Thyroid gland (tissue), 4 donors: Measurements from ENCODE around the gene SSTR5. TPM values are rescaled to one million over a fixed set of nuclear protein-coding genes. Genes with fewer than 3 reads are reported as not detected.

ENCODE experiments used
- DNase-seq, 2 donors: peaks; one replicate each; pipeline ENCODE4 v3.0.0-alpha.2; 2019
- H3K27ac ChIP-seq, 3 donors: fragments of 200-600 bp; sonication (generic); 1 replicate in 2 of 3; 2 replicates in 1 of 3; pipeline ENCODE4 v1.5.1; 2016 to 2019; ENCODE audit warnings: mild to moderate bottlenecking in 1 of 3, moderate library complexity in 1 of 3
- H3K27me3 ChIP-seq: fragments of 200-600 bp; sonication (generic); one replicate; pipeline ENCODE4 v1.5.1; 2019
- H3K36me3 ChIP-seq, 2 donors: fragments of 200-600 bp; sonication (generic); one replicate each; pipeline ENCODE4 v1.5.1; 2016 to 2019
- H3K4me1 ChIP-seq, 2 donors: fragments of 200-600 bp; sonication (generic); one replicate each; pipeline ENCODE4 v1.5.1; 2017 to 2019
- H3K4me3 ChIP-seq, 3 donors: fragments of 200-600 bp; sonication (generic); replicated peaks in 1 of 3; 1 replicate in 2 of 3; 2 replicates in 1 of 3; pipeline ENCODE4 v1.5.1; 2016; ENCODE audit warnings: mild to moderate bottlenecking in 1 of 3
- H3K9me3 ChIP-seq: fragments of 200-600 bp; sonication (generic); one replicate; pipeline ENCODE4 v1.5.1; 2017
- POLR2A ChIP-seq, 2 donors: fragments of 450-650 bp; IDR thresholded peaks; one replicate each; pipeline ENCODE4 v1.6.1; 2017; ENCODE audit warnings: antibody characterized with exemption in 2 of 2, mild to moderate bottlenecking in 2 of 2, moderate library complexity in 1 of 2
- WGBS, 2 donors: methylation state at CpG; one replicate each; pipeline ENCODE4 v1.1.5; 2017; 5-methylcytosine and 5-hydroxymethylcytosine counted together
- intact Hi-C: fragments of 100-400 bp; cut with DNase I; formaldehyde crosslinking; loops from one replicate; pipeline ENCODE4 v1.15.1; 2023
- total RNA-seq, 4 donors: library from RNA; depleted of rRNA; stranded (reverse); fragments of >200 nt; gene quantifications; one replicate each; pipeline ENCODE4 v1.2.3, GENCODE V29; 2016
- TF ChIP-seq, protein P1 (sequence below), 6 experiments: fragments of 200-600 bp in 3 of 6; fragments of 450-650 bp in 3 of 6; sonication (generic) in 3 of 6; IDR thresholded peaks; one replicate each; pipeline ENCODE4 v1.5.1; 2016 to 2019; ENCODE audit warnings: antibody characterized with exemption in 6 of 6, mild to moderate bottlenecking in 2 of 6, inconsistent platforms in 1 of 6, moderate library complexity in 1 of 6

Gene SSTR5
- total RNA-seq, 4 donors from 2014 or later: not detected

DNA sequence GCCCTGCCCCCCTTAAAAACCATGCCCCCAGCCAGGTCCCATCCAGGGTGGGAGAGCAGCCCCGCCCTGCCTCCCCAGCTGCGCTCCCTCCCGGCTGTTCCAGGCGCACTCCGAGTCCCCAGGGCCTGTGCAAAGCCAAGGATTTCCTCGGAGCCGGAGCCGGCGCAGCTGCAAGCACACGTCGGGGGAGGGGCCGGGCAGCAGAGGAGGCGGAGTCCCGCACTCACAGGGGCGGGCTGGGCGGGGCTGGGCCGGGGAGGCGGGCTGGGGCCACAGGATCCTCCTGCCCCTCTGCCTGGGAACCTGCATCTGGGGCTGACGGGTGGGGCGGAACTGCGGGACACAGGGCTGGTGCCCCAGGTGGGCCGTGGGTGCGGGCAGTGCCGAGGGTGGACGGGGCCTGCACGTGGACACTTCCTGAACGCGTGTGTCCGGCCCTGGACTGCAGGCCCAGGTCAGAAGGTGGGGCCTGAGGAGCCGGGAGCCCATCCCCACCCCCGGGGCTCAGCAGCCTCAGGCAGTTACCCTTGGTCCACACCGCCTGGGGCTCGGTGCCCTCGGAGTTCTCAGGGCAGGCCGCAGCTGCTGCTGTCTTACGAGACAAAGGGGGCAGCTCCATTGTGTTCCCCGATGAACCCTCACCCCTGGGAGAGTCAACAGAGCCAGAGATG, 24.0 kb upstream of the SSTR5 start:
- H3K9me3 ChIP-seq: no peaks in the 10 kb centered on the region
- H3K27me3 ChIP-seq: no peaks in the 10 kb centered on the region
- H3K36me3 ChIP-seq: no peaks in the 10 kb centered on the region
- no peak overlapping the region for H3K27ac ChIP-seq
- intact Hi-C loops: no loop called here
- H3K4me1 ChIP-seq: no peaks in the 10 kb centered on the region
- WGBS, 2 donors: 20 to 52% methylated on average over 8 to 11 of the region's 37 CpGs
- no peak for DNase-seq
- TF ChIP-seq, protein P1, sequence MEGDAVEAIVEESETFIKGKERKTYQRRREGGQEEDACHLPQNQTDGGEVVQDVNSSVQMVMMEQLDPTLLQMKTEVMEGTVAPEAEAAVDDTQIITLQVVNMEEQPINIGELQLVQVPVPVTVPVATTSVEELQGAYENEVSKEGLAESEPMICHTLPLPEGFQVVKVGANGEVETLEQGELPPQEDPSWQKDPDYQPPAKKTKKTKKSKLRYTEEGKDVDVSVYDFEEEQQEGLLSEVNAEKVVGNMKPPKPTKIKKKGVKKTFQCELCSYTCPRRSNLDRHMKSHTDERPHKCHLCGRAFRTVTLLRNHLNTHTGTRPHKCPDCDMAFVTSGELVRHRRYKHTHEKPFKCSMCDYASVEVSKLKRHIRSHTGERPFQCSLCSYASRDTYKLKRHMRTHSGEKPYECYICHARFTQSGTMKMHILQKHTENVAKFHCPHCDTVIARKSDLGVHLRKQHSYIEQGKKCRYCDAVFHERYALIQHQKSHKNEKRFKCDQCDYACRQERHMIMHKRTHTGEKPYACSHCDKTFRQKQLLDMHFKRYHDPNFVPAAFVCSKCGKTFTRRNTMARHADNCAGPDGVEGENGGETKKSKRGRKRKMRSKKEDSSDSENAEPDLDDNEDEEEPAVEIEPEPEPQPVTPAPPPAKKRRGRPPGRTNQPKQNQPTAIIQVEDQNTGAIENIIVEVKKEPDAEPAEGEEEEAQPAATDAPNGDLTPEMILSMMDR (IDR thresholded peaks at IDR 0.05): no peak
- no peak for TF ChIP-seq POLR2A (IDR thresholded peaks at IDR 0.05)
- H3K4me3 ChIP-seq: no peak overlapping the region

DNA sequence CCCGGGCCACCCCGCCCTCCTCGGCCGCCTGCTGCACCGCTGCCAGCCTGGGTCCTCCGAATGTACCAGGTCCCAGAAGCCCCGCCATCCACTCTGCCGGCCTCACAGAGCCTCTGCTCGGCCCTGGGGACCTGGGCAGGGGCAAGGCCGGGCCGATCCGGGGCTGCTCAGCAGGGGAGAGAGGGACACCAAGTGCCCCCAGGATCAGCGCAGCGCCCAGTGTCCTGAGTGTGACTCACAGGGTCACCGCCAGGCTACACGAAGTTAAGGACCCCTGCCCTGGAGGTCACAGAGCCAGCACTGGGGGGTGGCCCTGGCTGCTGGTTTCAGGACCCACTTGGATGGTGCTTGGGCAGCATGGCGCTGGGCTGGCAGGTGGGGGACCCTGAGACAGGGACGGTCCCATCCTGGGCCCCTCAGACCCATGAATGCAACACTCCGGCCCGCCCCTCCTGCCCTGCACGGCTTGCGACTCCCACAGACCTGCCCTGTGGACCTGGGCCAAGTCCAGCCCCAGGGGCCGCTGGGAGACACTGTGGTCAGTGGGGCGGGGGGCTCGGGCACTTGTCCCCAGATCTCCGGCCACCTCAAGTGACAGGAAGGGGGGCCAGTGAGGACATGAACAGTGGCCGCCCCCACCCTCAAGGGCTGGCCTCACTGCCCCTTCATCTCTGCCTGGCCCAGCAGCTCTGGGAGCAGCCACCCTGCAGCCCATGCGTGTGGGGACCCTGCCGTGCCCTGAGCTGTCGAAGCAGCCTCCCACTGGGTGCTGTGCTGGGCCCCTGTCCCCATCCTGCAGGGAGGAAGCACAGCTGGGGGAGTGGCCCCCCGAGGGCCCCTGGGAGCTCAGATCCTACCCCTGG, 23.2 kb upstream of the SSTR5 start:
- no peaks in the 10 kb centered on the region for H3K27me3 ChIP-seq
- WGBS, 2 donors: 87 to 90% methylated on average over 4 to 18 of the region's 31 CpGs

GRCh38 chr16:1049976-1050247, 22.6 kb upstream of the SSTR5 start:
- H3K4me1 ChIP-seq: peaks cover 0 to 2% of the 10 kb centered on the region in 2 donors
- no peak overlapping the region for H3K4me3 ChIP-seq
- 77% methylated on average over 8 of the region's 11 CpGs; no CpG with 5 or more reads in 1 of the 2 donors for WGBS, 2 donors
- intact Hi-C loops: loop anchor here (10.0 kb wide), 1 partner anchor 335 kb away; the partner anchor contains the start of gene METRN
- H3K27ac ChIP-seq: no peak overlapping the region
- DNase-seq: no peak
- TF ChIP-seq, protein P1 (IDR thresholded peaks at IDR 0.05): no peak
- TF ChIP-seq POLR2A (IDR thresholded peaks at IDR 0.05): no peak
- H3K27me3 ChIP-seq: no peaks in the 10 kb centered on the region
- no peaks in the 10 kb centered on the region for H3K36me3 ChIP-seq
- H3K9me3 ChIP-seq: no peaks in the 10 kb centered on the region

More for the DNA sequence above, 23.2 kb upstream of the SSTR5 start:
- H3K36me3 ChIP-seq: no peaks in the 10 kb centered on the region
- H3K27ac ChIP-seq: no peak overlapping the region
- no peaks in the 10 kb centered on the region for H3K9me3 ChIP-seq
- no peak for TF ChIP-seq POLR2A (IDR thresholded peaks at IDR 0.05)
- TF ChIP-seq, protein P1 (IDR thresholded peaks at IDR 0.05): no peak
- intact Hi-C loops: no loop called here
- no peaks in the 10 kb centered on the region for H3K4me1 ChIP-seq
- H3K4me3 ChIP-seq: no peak overlapping the region
- no peak for DNase-seq

- no peak overlapping the region for H3K27ac ChIP-seq
- H3K4me3 ChIP-seq: no peak overlapping the region
- intact Hi-C loops: loop anchor here (10.0 kb wide), 1 partner anchor 336 kb away; the partner anchor contains the start of gene METRN
- H3K9me3 ChIP-seq: no peaks in the 10 kb centered on the region
- H3K4me1 ChIP-seq: peaks cover 0 to 3% of the 10 kb centered on the region in 2 donors
- no peaks in the 10 kb centered on the region for H3K36me3 ChIP-seq
- no peaks in the 10 kb centered on the region for H3K27me3 ChIP-seq
- DNase-seq: no peak
- 64 to 70% methylated on average over 24 to 26 of the region's 30 CpGs for WGBS, 2 donors
- TF ChIP-seq, protein P1 (IDR thresholded peaks at IDR 0.05): no peak
- no peak for TF ChIP-seq POLR2A (IDR thresholded peaks at IDR 0.05)
Measured at GRCh38 chr16:1050516-1050915, 22.0 kb upstream of the SSTR5 start.

DNA sequence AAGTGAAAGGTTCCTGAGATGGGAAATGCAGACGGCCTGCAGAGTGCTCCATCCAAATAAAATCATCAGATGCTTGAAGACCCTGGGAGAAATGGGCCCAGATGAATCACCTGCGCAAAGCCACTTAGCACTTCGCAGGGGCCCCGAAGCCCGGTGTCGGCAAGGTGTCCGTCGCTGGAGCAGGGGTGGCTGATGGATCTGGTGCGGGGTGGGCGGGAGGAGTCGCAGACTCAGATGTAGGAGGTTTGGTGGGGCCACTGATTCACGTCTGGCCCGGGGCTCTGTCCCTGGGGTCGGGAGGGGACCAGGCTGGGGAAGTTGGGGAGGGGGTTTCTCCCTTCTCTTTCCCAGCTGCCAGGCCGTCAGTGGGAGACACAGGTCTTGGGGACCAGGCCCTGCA, 21.6 kb upstream of the SSTR5 start:
- H3K4me3 ChIP-seq: no peak overlapping the region
- WGBS, 2 donors: 73 to 80% methylated on average over 10 to 11 of the region's 15 CpGs

More for the DNA sequence above, 21.6 kb upstream of the SSTR5 start:
- no peaks in the 10 kb centered on the region for H3K36me3 ChIP-seq
- TF ChIP-seq, protein P1 (IDR thresholded peaks at IDR 0.05): no peak
- TF ChIP-seq POLR2A (IDR thresholded peaks at IDR 0.05): no peak
- no peak for DNase-seq
- H3K27me3 ChIP-seq: no peaks in the 10 kb centered on the region
- H3K4me1 ChIP-seq: peaks cover 0 to 3% of the 10 kb centered on the region in 2 donors
- intact Hi-C loops: loop anchor here (10.0 kb wide), 1 partner anchor 336 kb away; the partner anchor contains the start of gene METRN
- no peak overlapping the region for H3K27ac ChIP-seq
- H3K9me3 ChIP-seq: no peaks in the 10 kb centered on the region
